OCI-M1 (cell line): ENCODE data around the gene NPEPL1.

Source experiments
- DNase-seq: peaks from one replicate; lab custom pipeline; 2025; lab: John Stamatoyannopoulos, UW

Gene NPEPL1

DNA sequence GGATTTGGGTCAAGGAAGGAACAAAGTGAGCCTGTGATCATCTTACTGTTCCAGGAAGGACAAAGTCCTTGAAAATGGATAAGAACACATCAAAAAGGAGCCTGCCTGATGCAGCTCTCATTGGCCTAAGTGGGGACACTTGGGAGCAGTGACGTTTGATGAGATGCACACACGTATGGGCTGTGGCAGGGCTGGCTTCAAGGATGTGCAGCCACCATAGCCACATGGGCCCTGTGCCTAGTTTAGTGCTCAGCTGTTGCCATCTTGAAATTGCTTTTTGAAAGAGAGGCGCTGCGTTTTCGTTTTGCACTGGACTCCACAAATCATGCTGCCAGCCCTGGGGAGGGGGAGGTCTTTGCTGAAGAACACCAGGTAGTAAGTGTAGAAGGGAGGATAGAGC, 6.6 kb upstream of the NPEPL1 start:
- DNase-seq = no peak

- no peak for DNase-seq
Measured at GRCh38 chr20:58688414-58688813, 4.2 kb upstream of the NPEPL1 start.

GRCh38 chr20:58688840-58689239, 3.8 kb upstream of the NPEPL1 start:
- DNase-seq = no peak

GRCh38 chr20:58690396-58691135, 2.0 kb upstream of the NPEPL1 start:
- peak; percentile 10 for DNase-seq

GRCh38 chr20:58691773-58692578, 624 bp upstream of the NPEPL1 start:
- DNase-seq = no peak

DNA sequence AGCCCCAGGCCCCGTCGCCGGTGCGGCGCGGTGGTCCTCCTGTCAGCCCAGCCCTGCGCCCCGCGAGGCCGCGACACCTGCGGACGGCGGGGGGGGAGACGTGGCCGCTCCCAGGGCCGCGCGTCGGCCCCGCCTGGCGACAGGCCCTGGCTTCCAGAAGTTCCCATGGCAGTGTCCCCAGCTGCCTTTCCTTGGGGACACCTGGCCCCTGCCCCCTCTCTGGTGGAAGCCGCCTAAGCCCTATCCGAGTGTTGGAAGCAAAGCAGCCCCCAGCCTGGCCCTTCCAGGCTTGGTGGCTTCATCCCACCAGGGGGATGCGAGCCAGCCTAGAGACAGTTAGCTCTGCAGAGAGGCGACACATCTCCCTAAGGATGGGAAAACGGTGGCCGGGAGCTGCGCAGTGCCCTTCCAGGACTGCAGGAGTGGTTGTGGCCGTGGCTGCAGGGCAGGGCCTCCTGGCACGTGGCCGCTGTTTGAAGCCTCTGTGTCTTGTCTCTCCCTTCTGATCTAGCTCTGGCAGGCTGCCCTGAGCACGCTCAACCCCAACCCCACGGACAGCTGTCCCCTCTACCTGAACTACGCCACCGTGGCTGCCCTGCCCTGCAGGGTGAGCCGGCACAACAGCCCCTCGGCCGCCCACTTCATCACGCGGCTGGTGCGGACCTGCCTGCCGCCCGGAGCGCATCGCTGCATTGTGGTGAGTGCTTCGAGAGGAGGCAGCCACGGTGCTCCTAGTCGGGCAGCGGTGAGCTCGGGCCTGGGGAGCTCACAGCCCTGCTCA, 816 bp downstream of the NPEPL1 start:
- no peak for DNase-seq

DNA sequence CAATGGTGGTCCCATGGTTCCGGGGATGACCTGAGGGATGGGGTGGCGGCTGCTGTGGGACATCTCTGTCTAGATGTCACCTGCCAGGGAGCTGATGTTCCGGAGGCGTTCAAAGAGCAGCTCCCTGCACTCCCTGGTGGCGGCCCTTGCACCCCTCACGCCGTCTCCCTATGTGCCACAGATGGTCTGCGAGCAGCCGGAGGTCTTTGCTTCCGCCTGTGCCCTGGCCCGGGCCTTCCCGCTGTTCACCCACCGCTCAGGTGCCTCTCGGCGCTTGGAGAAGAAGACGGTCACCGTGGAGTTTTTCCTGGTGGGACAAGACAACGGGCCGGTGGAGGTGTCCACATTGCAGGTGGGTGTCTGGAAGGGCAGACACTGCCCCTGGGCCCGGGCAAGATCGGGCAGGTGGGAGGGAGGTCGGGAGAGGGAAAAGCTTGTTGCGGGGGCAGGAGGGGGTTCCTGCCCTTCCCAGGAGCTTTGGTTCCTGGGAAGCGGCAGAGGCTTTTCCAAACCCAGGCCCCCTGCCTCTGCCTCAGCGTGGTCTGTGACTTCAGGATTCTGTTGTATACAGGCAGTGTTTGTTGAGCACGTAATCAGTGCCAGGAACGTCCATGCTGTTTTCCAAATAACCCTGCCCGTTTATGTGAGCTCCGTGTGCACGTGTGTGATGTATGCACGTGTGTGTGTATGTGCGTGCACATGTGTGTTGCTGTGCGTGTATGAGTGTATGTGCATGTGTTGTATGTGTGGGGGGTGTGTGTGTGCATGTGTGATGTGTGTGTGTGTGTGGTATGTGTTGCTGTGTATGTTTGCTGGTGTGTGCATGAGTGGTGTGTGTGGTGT, 1.9 kb downstream of the NPEPL1 start:
- no peak for DNase-seq

GRCh38 chr20:58695084-58695722, 2.6 kb downstream of the NPEPL1 start:
- no peak for DNase-seq

DNA sequence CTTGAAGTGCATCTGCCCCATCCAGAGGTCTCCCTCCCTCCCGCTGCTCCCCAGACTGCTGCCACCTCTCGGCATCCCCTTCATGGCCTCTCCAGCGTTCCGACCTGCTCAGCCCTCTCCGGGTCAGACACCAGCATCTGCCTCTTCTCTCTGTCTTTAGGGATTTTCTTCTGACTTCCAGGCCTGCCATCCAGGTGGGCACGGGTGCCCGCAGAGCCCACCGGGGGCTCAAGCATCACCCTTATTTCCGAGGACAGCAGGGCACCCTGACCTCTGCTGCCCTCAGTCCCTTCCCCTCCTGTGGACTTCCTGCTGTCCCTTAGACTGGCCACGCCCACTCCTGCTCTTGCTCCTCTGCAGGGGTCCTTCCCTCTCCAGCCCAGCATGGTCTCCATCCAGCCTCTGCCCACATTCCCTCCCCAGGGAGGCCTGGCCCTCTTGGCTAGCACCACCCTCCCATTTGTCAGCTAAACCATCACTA, 3.3 kb downstream of the NPEPL1 start:
- no peak for DNase-seq

DNA sequence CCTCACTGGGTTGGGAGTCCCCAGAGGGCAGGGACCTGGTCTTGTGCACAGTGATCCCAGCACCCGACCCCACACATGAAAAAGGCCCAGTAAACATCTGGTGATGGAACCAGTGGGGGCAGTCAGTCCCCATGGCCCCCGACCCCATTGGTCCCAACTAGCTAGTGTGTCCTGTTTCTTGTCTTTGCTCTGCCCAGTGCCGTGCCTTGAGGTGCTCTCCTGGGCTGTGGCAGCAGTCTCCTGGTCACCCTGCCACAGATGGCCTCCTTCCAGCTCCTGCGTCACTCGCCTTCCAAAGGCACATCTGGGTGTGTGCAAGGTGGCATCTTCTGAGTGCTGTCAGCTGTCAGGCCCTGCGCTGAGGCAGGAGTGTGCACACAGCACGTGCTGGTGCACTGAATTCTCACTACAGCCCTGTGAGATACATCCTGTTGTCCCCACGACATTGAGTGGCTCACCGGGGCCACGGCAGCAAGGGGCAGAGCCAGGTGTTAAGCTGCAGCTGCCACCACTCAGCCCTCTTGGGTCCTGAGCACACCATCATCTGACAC, 3.9 kb downstream of the NPEPL1 start:
- DNase-seq = no peak

- DNase-seq = no peak
Measured at GRCh38 chr20:58697201-58697866, 4.7 kb downstream of the NPEPL1 start.

DNA sequence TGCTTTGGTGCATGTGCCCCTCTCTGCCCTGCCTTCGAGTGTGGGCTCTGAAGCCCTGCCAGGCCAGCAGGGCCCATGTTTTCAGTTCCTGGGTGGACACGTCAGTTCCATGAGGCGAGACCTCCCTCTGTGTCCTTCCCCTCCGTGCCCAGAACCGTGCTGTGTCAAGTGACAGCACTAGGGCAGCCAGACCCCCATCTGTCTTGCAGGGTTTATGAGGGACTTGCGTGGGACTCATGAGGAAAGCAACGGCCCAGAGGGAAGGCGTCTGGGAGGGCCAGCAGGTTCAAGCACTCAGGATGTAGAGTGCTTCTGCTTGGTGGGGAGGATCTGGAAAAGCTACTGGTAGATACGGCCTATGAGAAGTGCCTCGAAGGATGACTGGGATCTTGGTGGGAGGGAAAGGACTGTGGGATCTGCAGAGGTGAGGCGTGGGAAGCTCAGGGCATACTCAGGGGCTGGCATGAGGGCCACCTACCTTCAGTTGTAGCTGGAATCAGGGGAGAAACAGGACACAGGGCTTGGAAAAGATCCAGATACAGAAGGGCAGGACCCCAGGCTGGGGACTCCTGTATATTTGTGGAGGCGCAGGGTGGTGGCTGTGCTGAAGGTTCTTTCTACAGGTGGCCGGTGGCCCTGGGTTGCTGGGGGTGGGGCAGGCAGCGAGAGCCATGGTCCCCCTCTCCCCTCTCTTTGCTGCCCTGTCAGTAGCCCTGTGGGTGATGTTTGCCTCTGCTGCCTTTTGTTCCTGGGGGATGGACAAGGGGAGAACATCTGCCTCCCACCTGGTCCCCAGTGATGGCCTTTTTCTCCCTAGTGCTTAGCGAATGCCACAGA, 5.5 kb downstream of the NPEPL1 start:
- no peak for DNase-seq

DNA sequence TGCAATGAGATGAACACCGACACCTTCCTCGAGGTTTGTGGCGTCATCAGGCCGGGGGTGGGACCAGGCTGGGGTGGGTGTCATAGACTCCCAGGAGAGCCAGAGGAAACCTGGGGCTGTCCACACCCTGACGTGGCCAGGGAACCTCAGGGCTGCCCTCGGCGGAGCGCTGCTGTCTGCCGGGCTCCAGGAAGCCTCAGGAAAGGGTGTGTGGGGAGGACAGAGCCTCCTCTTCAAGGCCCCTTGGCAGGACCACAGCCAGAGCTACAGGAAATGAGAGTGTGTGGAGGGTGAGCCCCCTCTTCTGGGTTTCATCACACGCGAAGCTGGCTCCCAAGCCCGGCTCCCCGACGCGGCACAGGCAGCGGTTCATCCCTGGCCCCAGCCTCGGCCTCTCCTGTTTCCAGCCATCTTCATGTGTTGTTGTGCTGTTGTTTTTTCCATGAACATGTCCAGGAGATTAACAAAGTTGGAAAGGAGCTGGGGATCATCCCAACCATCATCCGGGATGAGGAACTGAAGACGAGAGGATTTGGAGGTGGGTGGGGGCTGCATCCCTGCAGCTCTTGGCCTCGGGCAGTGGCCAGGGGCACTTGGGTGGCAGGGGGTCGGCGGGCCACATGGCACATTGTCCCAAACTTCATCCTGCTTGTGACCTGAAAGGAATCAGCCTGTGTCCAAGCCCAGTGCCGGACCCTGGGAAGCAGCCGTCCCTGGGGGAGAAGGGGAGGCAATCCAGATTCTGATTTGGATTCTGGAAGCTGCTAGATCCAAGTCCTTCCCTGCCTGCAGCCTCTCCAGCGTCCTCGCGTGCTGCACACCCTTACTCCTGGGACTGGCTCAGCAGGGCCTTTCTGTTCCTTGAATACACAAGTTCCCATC, 6.4 kb downstream of the NPEPL1 start:
- no peak for DNase-seq

GRCh38 chr20:58699623-58700107, 7.1 kb downstream of the NPEPL1 start:
- no peak for DNase-seq

DNA sequence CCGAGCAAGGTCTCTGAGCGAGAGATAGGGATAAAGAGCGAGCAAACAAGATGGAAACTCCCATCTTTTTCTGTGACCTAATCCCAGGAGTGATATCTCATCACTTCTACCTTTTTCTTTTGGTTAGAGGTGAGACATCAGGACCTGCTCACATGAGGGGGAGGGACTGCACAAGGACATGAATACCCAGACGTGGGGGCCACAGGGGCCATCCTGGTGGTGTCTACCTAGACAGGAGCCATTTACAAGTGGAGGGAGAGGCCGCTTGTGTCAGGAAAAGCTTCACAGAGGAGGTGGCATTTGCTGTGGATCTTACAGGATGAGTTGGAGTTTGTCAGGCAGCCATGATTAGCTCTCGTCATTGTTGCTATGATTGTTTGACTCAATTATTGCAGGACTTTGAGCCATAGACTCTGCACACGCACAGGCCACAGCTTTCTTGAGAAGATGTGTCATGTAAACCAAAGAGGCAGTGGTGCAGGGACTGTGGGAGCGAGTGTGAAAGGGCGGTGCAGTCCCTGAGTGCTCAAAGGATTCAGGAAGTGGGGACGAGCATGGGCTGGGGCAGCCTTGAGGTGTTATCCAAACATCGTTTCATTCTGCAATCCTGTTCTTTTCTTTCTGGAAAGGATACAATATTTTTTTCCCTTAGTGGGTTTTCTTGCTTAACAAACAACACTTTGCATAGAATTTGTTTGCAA, 7.7 kb downstream of the NPEPL1 start:
- no peak for DNase-seq

DNA sequence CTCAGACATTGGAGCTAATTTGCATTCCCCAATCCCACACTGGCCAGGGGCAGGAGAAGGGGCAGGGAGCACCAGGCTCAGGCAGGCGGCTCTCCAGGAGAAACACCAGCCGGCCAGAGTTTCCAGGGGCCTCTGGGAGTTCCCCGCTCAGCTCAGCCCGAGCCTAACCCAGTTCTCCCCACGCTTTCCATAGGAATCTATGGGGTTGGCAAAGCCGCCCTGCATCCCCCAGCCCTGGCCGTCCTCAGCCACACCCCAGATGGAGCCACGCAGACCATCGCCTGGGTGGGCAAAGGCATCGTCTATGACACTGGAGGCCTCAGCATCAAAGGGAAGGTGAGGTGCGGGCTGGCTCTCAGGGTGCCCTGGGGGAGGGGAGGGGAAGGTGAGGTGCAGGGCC, 8.2 kb downstream of the NPEPL1 start:
- no peak for DNase-seq

DNA sequence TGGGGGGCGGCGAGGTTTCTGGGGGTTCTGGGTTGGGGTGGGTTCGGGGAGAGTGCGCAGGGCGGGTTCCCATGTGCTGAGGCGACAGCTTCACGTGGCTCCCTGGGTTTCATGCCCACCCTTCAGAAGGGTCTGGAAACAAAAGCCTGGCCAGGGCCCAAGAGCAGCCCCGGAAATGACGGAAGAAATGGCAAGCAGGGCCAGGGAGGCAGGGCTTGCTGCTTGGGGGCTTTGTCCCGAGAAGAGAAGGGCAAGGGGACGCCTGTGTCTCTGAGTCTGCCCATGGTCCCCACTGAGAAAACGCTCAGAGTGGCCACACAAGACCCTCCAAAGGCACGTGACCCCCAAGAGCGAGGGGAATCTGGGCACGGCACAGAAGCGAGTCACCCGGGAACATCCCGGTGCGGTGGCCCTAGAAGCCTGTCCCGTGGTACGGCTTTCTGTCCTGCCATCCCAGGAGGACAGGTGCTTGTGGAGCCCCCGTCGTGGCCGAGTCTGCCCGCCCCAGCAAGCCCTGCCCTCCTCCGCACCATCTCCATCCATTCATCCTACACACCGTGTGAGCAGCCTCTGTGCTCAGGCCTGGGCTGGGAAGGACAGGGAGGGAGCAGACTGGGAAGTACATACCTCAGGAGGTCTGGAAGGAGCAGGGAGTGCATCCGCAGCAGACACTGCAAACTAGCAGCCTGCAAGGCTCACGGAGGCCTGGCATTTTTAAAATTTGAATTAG, 9.0 kb downstream of the NPEPL1 start:
- no peak for DNase-seq
